Spleen (tissue), 7 donors: ENCODE measurements around the gene GATC.
A peak's percentile ranks its signal among the peaks of the same experiment; 100 is the strongest.

Source experiments
- CTCF ChIP-seq, 11 experiments: fragments of 200-600 bp in 7 of 11; fragments of 450-650 bp in 4 of 11; sonication (generic) in 4 of 11; IDR thresholded peaks in 8 of 11; conservative IDR thresholded peaks in 3 of 11; 1 replicate in 7 of 11; 2 replicates in 4 of 11; pipeline versions ENCODE4 v1.4.0 to v1.8.0; 2016 to 2021; ENCODE audit warnings: antibody characterized with exemption in 11 of 11, inconsistent platforms in 4 of 11, mild to moderate bottlenecking in 1 of 11
- POLR2A ChIP-seq, 3 donors: fragments of 450-650 bp; IDR thresholded peaks; one replicate each; pipeline ENCODE4 v1.5.1; 2017; ENCODE audit warnings: antibody characterized with exemption in 3 of 3, mild to moderate bottlenecking in 1 of 3
- POLR2AphosphoS5 ChIP-seq, 3 donors: sonication (generic); formaldehyde crosslinking; IDR thresholded peaks; one replicate each; pipeline ENCODE4 v1.5.1; 2017; ENCODE audit warnings: antibody characterized with exemption in 3 of 3
- donor health status: DM: no; HTN: no; CAD: no; lungs with moderate emphysema.
- donor health status: DM: no; HTN: no; CAD: no.
- donor health status: DM: no; HTN: no; CAD: no.

GRCh38 chr12:120457133-120457532, 10.9 kb downstream of the GATC start:
- TF ChIP-seq CTCF (IDR thresholded peaks at IDR 0.05 in 8 of 11, conservative IDR thresholded peaks at IDR 0.05 in 3 of 11) (peak in 1 of 11 experiments; percentile 34), POLR2A (IDR thresholded peaks at IDR 0.05) (no peak), POLR2AphosphoS5 (IDR thresholded peaks at IDR 0.05) (peak in 1 of 3 donors; percentile 45)
